Activated CD8-positive, alpha-beta memory T cell treated with anti-CD3 and anti-CD28 coated beads, Interleukin-2, amount 50 U/mL, for 1 hour (primary cell): Measurements from ENCODE around the gene RAPGEF6.
A peak's percentile ranks its signal among the peaks of the same experiment; 100 is the strongest.
"Not testable (repeated sequence)": the region's sequence is repeated elsewhere in the genome, so short reads cannot be mapped to it uniquely, and the experiment has no call there.

Experiments
- DNase-seq: peaks from one replicate; pipeline ENCODE4 v3.0.0-alpha.2; 2020; ENCODE audit errors: extremely low read depth

Gene RAPGEF6, protein sequence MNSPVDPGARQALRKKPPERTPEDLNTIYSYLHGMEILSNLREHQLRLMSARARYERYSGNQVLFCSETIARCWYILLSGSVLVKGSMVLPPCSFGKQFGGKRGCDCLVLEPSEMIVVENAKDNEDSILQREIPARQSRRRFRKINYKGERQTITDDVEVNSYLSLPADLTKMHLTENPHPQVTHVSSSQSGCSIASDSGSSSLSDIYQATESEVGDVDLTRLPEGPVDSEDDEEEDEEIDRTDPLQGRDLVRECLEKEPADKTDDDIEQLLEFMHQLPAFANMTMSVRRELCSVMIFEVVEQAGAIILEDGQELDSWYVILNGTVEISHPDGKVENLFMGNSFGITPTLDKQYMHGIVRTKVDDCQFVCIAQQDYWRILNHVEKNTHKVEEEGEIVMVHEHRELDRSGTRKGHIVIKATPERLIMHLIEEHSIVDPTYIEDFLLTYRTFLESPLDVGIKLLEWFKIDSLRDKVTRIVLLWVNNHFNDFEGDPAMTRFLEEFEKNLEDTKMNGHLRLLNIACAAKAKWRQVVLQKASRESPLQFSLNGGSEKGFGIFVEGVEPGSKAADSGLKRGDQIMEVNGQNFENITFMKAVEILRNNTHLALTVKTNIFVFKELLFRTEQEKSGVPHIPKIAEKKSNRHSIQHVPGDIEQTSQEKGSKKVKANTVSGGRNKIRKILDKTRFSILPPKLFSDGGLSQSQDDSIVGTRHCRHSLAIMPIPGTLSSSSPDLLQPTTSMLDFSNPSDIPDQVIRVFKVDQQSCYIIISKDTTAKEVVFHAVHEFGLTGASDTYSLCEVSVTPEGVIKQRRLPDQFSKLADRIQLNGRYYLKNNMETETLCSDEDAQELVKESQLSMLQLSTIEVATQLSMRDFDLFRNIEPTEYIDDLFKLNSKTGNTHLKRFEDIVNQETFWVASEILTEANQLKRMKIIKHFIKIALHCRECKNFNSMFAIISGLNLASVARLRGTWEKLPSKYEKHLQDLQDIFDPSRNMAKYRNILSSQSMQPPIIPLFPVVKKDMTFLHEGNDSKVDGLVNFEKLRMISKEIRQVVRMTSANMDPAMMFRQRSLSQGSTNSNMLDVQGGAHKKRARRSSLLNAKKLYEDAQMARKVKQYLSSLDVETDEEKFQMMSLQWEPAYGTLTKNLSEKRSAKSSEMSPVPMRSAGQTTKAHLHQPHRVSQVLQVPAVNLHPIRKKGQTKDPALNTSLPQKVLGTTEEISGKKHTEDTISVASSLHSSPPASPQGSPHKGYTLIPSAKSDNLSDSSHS (N-terminal part only)

DNA sequence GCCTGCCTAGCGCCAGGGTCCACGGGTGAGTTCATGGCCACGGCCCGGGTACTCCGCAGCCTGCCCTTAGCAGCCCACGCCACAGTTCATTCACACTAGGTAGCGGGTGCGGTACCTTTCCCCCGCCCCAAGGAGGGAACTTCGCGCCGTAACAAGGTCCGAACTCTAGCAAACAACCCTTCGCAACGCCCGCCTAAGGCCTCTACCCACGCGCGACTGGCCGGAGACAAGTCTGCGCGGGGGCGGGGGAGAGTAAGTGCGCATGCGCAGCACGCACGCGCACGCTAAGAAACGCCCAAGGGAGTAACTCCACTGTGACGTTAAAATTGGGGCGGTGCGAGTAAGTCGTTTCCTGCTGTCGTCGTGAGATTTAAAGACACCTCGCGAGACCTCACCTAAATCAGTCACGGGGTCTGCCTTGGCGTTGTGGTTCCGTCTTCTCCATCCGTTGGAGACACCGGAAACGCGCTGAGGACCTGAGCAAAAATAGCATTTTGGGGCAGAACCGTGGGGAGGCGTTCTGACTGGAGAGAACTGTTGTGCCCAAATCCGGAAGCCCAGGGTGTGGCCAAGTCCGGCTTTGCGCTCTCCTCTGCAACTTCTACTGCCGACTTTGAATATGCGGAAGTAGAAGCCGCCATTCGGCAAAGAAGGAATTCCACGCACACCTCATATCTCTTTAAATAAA, at the start of gene RAPGEF6:
Gene RAPGEF6, minus strand, starts transcription at position 234 of the 688 bp plus-strand sequence. Its CDS starts 199 bp downstream, at position 35.
- DNase-seq, result peak; percentile 99

DNA sequence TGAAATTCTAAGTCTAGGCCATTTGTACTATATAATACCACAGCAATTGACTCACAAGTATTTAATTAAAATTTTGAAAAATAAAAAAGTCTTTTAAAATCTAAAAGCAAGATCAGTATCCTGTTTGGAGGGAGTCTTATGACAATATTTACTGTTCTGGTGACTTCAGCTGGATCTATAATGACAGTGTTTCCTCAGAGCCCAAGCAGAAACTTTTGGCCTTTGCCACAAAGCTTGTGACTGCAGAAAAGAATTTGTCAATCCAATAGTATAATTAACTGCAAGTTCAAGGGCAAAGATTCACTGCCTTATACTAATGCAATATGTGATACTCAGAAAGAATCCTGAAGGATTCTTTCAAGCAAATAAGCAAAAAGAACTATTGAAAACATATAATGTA, 49.6 kb upstream of the RAPGEF6 start:
- no peak for DNase-seq

GRCh38 chr5:131684051-131684450, 49.0 kb upstream of the RAPGEF6 start:
- no peak for DNase-seq

GRCh38 chr5:131682826-131683225, 47.8 kb upstream of the RAPGEF6 start:
- DNase-seq, result no peak

GRCh38 chr5:131682175-131682574, 47.1 kb upstream of the RAPGEF6 start:
- DNase-seq, result no peak

GRCh38 chr5:131679911-131680310, 44.9 kb upstream of the RAPGEF6 start:
- DNase-seq, result no peak

DNA sequence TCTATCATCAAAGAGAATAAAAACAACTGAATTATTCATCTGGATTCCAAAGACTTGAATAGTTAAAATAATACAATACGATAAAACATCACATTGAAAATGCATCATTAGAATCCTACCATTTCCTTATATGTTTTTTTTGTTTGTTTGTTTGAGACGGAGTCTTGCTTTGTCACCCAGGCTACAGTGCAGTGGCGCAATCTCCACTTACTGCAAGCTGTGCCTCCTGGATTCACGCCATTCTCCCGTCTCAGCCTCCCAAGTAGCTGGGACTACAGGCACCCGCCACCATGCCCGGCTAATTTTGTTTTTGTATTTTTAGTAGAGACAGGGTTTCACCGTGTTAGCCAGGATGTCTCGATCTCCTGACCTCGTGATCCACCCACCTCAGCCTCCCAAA, 43.2 kb upstream of the RAPGEF6 start:
- not testable (repeated sequence) for DNase-seq

DNA sequence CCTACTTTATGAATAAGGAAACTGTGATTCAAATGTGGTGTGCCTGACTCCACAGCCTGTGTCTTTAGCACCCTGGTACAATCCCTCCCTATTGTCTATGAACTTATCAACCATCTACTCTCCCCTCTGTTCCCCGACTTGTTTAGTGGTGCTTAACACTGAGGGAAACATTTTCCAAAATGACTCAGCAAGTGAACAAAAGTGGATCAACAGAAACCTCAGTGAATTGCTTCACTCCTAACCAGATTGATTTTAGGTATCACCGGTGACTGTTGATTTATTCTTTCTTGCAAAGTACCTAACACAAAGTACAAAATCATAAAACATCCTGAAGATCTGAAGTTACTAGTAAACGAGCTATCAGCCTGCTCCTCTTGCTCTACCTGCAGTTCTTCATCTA, 42.1 kb upstream of the RAPGEF6 start:
- DNase-seq, result no peak

GRCh38 chr5:131672776-131673175, 37.7 kb upstream of the RAPGEF6 start:
- DNase-seq, result no peak

GRCh38 chr5:131671994-131672655, 37.1 kb upstream of the RAPGEF6 start:
- DNase-seq, result no peak

- DNase-seq, result no peak
Measured at GRCh38 chr5:131671409-131671808, 36.4 kb upstream of the RAPGEF6 start.

DNA sequence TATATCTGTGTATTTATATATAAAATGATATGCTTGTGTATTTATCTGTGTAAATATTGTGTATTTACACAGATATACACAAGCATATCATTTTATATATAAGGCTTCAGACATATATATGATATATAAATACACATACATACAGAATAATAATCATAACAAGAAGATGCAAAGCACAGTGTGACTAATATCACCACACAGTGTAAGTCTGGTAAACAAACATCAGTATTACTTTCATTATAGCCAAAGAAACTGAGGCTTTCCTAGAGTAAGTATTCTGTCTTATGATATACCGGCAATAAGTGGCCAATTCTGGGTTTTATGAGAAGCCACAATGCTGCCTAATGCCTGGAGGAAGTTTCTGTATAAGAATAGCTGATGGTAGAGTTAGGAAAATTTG, 29.9 kb upstream of the RAPGEF6 start:
- no peak for DNase-seq

DNA sequence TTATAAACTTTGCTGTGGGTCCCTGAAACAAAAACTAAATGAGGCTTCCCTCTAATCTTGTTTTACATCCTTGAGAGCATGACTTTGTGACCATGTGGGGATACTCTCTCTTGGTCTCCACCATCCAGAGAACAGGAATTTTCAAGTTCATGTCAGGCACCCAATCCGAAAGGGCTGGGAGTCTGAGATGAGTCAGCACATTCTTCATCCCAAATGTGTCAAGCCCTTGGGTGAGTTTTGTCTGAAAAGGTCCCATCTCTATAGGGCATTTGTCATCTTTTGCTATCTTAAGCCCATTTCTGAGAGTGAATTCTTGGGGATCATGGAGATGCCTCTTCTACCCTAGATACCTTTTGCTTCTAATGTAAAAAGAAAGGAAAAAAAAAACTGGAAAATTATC, 26.9 kb upstream of the RAPGEF6 start:
- no peak for DNase-seq

DNA sequence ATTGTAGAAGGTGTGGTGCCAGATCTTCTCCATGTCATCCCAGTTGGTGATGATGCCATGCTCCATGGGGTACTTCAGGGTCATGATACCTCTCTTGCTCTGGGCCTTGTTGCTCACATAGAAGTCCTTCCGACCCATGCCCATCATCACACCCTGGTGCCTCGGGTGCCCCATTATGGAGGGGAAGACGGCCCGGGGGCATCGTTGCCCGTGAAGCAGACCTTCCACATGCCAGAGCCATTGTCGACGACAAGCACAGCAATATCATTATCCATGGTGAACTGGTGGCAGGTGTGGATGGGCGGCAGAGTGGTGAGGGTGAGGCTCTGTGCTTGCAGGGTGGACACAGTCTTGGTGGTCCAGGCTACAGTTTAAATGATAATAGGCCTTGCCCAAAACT, 24.8 kb upstream of the RAPGEF6 start:
- DNase-seq, result no peak

DNA sequence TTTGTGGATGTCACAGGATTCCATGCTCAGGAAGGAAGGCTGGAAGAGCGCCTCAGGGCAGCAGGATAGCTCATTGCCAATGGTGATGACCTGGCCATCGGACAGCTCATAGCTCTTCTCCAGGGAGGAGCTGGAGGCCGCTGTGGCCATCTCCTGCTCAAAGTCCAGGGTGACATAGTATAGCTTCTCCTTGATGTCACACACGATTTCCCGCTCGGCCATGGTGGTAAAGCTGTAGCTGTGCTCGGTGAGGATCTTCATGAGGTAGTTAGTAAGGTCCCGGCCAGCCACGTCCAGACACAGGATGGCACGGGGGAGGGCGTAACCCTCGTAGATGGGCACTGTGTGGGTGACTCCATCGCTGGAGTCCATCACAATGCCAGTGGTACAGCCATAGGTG, 24.3 kb upstream of the RAPGEF6 start:
- no peak for DNase-seq

GRCh38 chr5:131654776-131655175, 19.7 kb upstream of the RAPGEF6 start:
- no peak for DNase-seq

DNA sequence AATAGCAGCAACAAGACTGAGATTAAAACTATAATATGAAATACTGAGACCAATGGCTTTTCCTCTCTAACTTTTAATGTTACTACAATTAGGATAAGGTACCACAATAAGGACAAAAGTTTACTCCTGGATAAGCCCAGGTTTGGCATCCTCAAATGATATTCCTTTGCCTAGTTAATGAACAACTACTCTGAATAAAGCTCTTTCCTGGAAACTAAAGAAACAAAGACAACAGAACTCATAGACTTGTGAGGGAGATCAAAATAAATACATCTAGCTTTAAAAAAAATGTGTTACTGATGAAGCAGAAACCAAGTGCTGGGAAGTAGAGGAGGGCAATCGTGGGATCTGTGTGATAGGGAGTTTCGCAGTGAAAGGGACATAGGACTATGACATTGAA, 19.3 kb upstream of the RAPGEF6 start:
- DNase-seq, result no peak

GRCh38 chr5:131649161-131649560, 14.1 kb upstream of the RAPGEF6 start:
- DNase-seq, result no peak

GRCh38 chr5:131647048-131647769, 12.2 kb upstream of the RAPGEF6 start:
- no peak for DNase-seq

DNA sequence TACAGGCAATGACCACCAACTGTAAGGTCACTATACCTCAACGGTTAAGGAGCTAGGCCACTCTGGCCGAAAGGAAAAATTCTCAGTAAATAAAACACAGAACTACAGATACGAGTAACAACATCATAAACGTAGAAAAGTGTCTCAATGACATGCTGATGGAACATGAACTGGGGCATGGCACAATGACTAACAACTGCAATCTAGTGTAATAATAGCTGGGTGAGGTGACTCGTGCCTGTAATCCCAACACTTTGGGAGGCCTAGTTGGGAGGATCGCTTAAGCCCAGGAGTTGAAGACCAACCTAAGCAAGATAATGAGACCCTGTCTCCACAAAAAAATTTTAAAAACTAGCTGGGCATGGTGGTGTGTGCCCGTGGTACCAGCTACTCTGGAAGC, 9.8 kb upstream of the RAPGEF6 start:
- no peak for DNase-seq
